Measurements from ENCODE around the gene NCAM1.

- TF ChIP-seq CTCF (IDR thresholded peaks at IDR 0.05) (no peak), POLR2A (IDR thresholded peaks at IDR 0.05) (no peak), EP300 (IDR thresholded peaks at IDR 0.05; ENCODE audit: low read depth) (no peak), POLR2AphosphoS5 (IDR thresholded peaks at IDR 0.05) (no peak)
Measured at GRCh38 chr11:113129261-113129992, 168.2 kb downstream of the NCAM1 start.

All from transverse colon (tissue), 4 donors.